ENCODE results near the gene ZMYM4.

DNA sequence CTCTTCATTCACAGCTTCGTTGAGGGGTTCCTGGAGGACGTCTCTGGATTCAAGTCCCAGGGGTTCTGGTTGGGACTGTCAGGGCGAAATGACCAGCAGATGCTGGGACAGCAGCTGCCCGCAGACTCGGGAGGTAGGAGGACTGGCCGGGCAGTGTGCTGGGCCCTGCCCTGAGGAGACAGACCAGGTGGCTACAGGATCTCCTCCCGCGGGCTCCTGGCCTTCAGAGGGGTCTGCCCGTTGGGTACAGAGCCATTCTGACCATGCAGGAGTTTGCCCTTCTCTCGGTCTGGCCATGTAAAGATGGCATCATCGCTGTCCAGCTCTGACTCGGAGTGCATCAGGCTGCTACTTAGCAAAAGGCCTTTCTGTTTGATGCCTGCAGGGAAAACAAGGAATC, 166.2 kb downstream of the ZMYM4 start:
- TF ChIP-seq POLR2AphosphoS5 (IDR thresholded peaks at IDR 0.05) (no peak), POLR2A (IDR thresholded peaks at IDR 0.05) (no peak)
- TF ChIP-seq, protein P1, sequence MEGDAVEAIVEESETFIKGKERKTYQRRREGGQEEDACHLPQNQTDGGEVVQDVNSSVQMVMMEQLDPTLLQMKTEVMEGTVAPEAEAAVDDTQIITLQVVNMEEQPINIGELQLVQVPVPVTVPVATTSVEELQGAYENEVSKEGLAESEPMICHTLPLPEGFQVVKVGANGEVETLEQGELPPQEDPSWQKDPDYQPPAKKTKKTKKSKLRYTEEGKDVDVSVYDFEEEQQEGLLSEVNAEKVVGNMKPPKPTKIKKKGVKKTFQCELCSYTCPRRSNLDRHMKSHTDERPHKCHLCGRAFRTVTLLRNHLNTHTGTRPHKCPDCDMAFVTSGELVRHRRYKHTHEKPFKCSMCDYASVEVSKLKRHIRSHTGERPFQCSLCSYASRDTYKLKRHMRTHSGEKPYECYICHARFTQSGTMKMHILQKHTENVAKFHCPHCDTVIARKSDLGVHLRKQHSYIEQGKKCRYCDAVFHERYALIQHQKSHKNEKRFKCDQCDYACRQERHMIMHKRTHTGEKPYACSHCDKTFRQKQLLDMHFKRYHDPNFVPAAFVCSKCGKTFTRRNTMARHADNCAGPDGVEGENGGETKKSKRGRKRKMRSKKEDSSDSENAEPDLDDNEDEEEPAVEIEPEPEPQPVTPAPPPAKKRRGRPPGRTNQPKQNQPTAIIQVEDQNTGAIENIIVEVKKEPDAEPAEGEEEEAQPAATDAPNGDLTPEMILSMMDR (IDR thresholded peaks at IDR 0.05), result no peak

Measured in breast epithelium (tissue), 3 donors.